Activated CD4-positive, alpha-beta T cell treated with anti-CD3 and anti-CD28 coated beads for 1 hour (primary cell): ENCODE results near the gene PXDC1.
"Not testable (repeated sequence)": the region's sequence is repeated elsewhere in the genome, so short reads cannot be mapped to it uniquely, and the experiment has no call there.

Experiments used
- DNase-seq: peaks from one replicate; pipeline ENCODE4 v3.0.0-alpha.2; 2020

PXDC1 gene

DNA sequence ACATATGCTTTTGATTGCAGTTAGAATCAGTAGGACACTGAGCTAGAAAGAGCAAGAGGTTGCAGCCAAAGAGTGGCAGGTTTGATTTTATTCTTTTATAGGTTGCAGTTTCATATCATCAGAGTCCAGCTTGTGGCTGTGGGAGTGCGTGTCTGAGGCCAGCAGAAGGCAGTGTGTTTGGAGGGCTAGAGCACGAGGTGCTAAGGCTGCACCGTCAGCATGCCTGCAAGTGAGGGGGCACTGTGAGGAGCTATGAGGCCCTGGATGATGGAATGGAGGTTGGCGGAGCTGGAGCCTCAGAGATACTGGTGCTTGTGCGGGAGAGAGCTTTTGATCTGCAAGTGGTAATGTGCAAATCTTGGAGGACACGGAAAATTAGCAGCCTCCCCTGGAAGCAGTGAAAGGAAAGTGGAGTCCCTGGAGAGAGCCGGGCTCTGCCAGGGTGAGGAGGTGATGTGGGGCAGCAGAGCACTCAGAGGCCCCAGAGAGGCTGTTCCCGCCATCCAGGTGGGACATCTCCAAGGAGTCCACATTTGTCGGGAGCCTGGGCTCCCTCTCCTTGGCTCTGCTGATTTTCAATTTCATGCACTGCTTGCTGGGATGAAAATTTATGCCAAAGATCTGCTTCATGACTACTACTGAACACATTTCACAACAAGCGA, 43.6 kb downstream of the PXDC1 start:
- no peak for DNase-seq

DNA sequence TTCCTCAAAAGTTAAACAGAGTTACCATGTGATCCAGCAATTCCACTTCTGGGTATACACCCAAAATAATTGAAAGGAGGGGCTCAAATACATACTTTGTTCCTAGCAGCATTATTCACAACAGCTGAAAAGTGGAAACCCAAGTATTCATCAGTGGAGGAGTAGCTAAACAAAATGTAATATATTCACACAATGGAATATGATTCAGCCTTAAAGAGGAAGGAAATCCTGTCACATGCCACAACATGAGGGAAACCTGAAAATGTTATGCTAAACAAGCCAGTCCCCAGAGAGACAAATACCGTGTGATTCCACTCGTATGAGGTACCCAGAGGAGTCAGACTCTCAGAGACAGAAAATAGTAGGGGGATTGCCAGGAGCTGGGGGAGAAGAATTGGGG, 44.5 kb downstream of the PXDC1 start:
- DNase-seq: no peak

GRCh38 chr6:3706547-3706946, 45.0 kb downstream of the PXDC1 start:
- DNase-seq: no peak

DNA sequence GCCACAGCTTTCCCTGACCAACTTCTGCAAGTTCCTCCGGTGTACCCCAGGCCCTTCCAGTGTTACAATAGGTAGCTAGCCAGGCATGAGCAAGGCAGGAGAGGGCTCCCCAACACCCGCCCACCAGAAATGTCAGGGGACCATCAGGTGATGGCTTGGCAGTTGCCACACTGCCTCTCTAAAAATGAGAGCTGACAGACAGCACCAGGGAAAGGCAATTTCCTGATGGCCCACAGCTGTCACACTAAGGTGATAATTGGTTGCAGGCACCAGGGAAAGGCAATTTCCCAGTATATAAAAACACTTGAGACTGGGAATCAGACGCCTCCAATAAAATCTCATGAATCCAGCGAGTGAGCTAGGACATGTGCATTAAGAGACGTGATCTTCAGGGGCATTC, 49.9 kb downstream of the PXDC1 start:
- DNase-seq: no peak

DNA sequence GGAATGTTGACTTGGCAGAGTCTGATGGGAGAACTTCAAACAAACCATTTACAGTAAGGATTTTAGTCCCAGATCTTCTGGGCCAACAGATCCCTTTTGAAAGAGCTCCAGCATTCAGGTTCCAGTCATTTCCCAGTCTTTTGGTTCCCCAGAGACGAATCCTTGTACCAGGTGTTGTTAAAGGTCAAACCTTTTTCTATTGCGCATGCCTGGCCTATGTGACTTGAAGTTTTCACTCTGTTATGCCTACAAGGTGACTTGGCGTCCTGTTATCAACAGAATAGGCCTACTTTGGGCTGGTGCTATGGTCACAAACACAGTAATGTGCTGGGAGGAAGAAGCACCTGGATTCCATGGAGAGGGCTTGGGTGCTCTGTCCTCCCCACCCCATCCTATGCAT, 52.3 kb downstream of the PXDC1 start:
- DNase-seq: no peak

DNA sequence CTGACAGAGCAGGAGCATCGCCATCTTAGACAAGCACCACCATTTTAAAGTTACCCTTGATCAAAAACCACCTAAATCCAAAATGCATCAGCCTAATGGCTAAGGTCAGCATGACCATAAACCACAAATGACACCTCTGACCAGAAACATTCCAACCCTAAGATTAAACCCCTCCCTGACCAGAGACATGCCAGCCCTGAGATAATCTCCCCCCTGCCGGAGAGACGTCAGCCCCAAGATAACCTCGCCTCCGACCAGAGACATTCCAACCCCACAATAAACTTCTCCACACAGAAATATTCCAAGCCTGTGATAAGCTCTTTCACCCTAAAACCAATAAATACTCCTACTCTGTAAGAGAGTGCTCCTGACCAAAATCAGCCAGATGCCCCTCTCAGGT, 53.5 kb downstream of the PXDC1 start:
- DNase-seq: no peak

- DNase-seq: no peak
Measured at GRCh38 chr6:3697609-3698008, 53.9 kb downstream of the PXDC1 start.

DNA sequence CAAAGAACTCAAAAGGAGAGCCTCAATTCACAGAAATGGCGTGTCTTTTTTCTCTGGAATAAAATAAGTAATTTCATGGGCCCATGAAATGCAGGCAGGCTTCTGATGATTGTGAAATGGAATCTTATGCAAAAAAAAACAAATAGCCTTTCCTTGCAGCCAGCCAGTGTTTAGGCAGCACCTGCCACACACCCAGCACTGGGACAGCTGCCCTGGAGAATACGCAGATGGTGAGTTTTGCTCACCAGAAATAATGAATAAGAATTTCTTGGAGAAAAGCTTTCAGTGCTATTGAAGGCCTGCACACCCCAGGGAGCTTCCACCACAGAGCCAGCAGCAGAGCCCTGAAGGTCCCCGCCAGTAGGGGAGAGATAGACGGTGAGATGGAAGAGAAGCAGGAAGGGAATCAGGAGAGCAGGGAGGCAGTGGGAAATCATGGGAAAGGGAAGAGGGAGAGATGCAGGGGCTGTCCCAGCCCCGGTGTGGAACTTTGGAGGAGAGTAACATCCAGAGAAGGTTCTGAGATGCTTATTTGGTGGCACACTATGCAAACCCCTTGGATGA, 54.9 kb downstream of the PXDC1 start:
- no peak for DNase-seq

DNA sequence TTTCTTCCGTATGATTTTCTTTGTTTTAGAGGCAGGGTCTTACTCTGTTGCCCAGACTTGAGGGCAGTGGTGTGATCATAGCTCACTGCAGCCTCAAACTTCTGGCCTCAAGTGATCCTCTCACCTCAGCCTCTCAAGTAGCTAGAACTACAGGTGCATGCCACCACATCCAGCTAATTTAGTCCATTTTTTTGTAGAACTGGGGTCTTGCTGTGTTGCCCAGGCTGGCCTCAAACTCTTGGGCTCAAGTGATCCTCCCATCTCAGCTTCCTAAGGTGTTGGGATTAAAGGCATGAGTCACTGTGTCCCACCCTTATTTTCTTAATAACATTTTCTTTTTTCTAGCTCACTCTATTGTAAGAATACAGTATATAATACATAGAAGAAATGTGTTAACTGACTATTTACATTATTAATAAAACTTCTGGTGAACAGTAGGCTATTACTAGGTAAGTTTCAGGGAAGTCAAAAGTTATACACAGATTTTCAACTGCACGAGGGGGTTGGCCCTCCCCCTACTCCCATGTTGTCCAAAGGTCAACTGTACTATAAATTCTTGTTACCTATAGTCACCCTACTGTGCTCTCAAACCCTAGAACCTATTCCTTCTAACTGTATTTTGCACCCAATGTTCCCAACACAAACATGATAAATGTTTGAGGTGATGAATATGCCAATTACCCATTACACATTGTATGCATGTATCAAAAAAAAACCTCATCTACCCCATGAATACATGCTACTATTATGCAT, 56.3 kb downstream of the PXDC1 start:
- no peak for DNase-seq

DNA sequence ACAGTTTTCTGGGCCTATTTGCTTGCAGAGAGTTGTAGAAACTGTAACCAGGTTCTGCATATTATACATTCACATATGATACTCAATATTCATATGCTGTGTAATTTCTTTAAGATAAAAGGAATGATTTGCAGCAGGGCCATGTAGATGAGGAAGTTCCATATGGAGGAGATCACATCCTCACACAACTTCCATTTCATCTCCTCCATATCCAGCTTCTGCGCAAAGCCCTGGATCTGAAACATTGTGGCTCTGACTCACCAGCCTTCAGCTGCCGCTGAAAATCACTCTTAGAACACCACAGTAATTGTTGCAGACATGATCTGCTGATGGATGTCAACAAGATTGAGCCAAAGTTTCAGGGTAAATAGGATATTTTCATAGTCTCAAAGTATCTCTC, 57.7 kb downstream of the PXDC1 start:
- DNase-seq: no peak

DNA sequence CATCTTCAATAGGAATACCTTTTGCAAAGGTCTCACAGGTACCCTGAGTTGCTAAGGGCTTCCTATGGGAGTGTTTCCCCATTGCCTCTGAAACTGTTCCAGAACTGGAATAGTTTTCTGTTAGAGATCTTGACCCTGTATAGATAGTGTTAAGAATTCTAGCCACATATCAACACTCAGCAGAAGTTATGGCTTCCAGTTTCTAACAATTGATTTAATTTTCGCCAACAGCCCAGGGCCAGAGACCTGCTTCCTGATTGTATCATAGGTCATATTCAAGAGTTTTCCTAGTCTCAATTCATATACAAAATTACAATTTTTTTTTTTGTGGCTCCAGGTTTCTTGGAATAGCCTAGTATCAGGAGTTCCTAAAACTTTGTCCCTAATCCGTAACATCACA, 61.0 kb downstream of the PXDC1 start:
- no peak for DNase-seq

DNA sequence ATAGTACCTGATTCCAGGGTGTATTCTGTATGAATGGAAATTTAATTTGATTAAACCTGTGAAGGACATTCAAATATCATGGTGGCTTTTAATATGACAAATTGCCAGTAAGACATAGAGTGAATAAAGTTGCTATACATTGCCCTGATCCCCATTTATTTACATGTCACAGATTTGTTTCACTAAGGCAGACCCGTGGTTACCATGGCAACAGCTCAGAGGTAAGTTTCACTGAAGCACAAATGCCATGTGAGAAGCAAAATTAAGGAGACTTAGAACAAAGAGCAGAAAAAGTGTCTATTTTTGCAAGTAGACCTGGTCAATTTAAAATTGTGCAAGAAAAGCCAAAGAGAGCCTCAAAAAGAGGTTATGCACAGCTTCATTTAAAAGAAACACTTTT, 63.7 kb downstream of the PXDC1 start:
- DNase-seq: no peak

DNA sequence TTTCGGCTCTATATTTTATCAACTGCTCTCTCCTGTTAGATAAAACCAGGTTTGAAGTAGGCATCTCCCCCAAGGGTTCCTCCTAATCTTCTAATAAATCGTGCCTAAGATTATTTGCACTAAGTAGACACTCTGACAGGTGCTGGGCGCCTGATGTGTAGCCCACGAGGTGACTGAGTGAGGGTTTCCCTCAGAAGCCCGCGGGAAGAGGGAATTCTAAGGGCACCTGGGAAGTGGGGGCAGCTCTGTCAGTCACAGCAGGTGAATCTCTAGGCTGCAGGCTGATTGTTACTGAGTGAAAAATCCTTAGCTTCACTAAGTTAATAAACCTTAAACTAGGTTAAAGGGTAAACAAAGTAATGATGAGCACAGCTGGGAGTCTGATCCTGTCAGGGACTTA, 68.2 kb downstream of the PXDC1 start:
- DNase-seq: no peak

DNA sequence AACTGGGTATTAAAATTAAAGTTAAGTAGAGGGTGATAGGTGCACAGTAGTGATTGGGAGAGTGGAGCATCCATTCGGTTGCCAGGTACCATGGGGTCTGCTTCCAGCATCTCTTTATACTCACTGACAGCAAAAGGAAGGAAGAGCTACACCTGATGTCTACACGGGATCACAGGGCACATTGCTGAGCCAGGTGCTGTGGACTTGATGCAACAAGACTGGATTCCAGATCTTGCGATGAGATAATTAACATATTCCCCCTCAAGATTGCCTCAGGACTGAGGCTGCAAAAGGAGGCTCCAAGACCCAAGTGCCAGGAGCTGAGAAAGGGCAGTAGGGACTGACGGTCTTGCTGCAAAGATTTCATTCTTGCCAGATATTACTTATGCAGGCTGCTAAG, 72.6 kb downstream of the PXDC1 start:
- no peak for DNase-seq

GRCh38 chr6:3677751-3678150, 73.8 kb downstream of the PXDC1 start:
- not testable (repeated sequence) for DNase-seq

DNA sequence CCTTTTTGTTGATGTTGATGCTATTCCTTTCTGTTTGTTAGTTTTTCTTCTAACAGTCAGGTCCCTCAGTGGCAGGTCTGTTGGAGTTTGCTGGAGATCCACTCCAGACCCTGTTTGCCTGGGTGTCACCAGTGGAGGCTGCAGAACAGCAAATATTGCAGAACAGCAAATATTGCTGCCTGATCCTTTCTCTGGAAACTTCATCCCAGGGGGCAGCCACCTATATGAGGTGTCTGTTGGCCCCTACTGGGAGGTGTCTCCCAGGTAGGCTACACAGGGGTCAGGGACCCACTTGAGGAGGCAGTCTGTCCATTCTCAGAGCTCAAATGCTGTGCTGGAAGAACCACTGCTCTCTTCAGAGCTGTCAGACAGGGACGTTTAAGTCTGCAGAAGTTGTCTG, 74.2 kb downstream of the PXDC1 start:
- DNase-seq: not testable (repeated sequence)
